Effector memory CD8-positive, alpha-beta T cell (primary cell): ENCODE data around the gene ACTMAP.
"Not testable (repeated sequence)": the region's sequence is repeated elsewhere in the genome, so short reads cannot be mapped to it uniquely, and the experiment has no call there.

Source experiments
- ATAC-seq: fragments of 150-1000 bp; cut with Tn5 transposase; replicated peaks from 2 replicates; pipeline ENCODE4 v1.10.0; 2021; ENCODE audit warnings: mild to moderate bottlenecking, moderate library complexity
- DNase-seq, 3 experiments: peaks; one replicate each; pipeline ENCODE4 v3.0.0; 2021
- H3K27ac Mint-ChIP-seq, 2 donors: one replicate each; pipeline ENCODE4 v1.8.0; 2022; ENCODE audit warnings: mild to moderate bottlenecking in 2 of 2, mixed read lengths in 2 of 2, moderate library complexity in 2 of 2
- H3K27me3 Mint-ChIP-seq, 2 donors: one replicate each; pipeline ENCODE4 v1.8.0; 2022; ENCODE audit warnings: mixed read lengths in 2 of 2
- H3K36me3 Mint-ChIP-seq: one replicate; pipeline ENCODE4 v1.8.0; 2022; ENCODE audit warnings: mild to moderate bottlenecking, moderate library complexity, mixed read lengths; ENCODE audit not compliant: insufficient read depth
- H3K4me1 Mint-ChIP-seq, 2 donors: one replicate each; pipeline ENCODE4 v1.8.0; 2022; ENCODE audit warnings: low read depth in 2 of 2, mixed read lengths in 2 of 2
- H3K4me3 Mint-ChIP-seq, 2 donors: one replicate each; pipeline ENCODE4 v1.8.0; 2022; ENCODE audit warnings: mild to moderate bottlenecking in 2 of 2, mixed read lengths in 2 of 2, moderate library complexity in 2 of 2
- H3K9me3 Mint-ChIP-seq, 2 donors: one replicate each; pipeline ENCODE4 v1.8.0; 2022; ENCODE audit warnings: mixed read lengths in 2 of 2
- total RNA-seq, 9 experiments: gene quantifications; one replicate each; lab custom pipeline; 2026; lab: John Stamatoyannopoulos, UW

Gene ACTMAP, protein sequence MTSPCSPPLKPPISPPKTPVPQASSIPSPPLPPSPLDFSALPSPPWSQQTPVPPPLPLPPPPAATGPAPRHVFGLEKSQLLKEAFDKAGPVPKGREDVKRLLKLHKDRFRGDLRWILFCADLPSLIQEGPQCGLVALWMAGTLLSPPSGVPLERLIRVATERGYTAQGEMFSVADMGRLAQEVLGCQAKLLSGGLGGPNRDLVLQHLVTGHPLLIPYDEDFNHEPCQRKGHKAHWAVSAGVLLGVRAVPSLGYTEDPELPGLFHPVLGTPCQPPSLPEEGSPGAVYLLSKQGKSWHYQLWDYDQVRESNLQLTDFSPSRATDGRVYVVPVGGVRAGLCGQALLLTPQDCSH
- 1.2 to 7.1 (median 3.1) reads per million in 9 experiments for total RNA-seq

DNA sequence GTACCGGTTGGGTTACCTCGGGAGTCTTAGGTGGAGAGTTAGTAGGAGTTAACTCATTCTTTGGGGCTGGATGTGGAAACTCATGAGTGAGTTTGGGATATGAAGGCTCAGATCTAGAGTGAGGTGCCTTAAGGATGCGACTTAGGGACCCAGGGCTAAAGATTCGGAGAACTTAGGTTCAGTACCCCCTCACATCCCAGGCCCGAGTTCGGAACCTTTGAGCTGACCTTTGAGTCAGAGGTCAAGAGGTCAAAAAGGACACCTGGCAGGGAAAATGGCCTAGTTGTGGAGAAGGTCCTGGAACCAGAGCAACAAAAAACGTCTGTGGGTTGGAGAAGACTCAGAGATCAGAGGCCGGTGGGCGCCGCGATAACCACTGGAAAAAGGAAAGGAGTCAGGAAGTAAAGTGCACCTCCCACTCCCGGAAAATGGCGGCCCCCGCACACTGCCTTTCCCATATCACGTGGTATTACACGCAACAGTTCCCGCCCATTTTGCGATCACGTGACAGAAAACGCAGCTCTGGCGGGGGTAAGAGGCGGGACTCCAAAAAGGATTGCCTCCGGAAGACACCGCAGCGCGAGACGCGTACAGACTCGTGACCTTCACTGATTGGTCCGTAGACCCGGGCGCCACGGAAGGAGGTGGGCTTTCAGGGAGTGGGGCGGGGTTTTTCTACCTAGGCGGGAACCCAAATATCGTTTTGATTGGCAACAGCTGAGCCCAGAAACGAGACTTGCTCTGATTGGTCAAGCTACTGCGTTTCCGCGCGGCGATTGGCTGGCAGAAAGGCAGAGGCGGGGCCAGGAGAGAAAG is at the start of gene ACTMAP:
ACTMAP (minus strand) TSS at position 420 of the 816 bp plus-strand sequence. CDS start 674 bp downstream, outside the sequence.
- no peaks in the 10 kb centered on the region for H3K9me3 Mint-ChIP-seq
- peak; percentile 99 for DNase-seq
- no peaks in the 10 kb centered on the region for H3K27me3 Mint-ChIP-seq
- peaks cover 38% of the 10 kb centered on the region for H3K36me3 Mint-ChIP-seq
- peak within 1 kb of the TSS; percentile 98 to 99 for H3K27ac Mint-ChIP-seq
- H3K4me3 Mint-ChIP-seq, result peak within 1 kb of the TSS; percentile 84 to 97
- ATAC-seq, result peak; percentile 85
- H3K4me1 Mint-ChIP-seq, result peaks cover 41 to 45% of the 10 kb centered on the region in 2 donors

DNA sequence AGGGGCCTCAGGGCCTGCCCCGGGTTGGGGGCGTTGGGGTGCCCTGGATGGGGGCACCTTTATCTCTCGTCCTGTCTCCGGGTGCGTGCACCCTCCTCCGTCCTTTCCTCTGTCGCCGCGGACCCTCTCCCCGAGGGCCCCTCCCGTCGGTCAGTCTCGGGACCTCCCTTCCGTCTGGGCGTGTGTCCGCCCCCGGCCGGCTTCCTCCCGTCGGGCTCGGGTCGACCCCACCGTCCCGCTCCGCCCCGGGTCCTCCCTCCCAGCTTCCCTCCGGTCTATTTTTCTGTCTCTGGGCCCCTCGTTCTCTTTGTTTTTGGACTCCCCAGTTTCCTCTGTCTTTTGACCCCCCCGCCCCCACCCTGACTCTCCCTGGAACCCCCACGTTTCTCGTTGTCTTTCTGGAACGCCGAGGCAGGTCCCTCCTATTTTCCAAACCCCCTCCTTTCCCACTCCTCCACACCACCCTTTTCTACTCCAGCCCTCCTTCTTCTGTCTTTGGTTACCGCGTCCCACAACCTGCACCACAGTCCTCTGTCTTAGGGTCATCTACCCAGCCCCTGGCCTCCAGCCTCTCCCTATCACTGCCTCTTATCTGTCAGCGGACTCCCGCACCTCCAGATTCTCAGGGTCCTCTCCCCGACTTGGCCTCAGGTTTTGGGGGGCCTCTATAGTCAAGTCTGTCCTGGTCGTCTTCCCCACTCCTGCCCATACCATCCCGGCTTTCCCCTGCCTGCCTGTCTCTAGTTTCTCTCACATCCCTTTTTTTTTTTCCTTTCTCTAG is 49.5 kb upstream of the ACTMAP start:
- no peak for DNase-seq
- H3K27ac Mint-ChIP-seq, result peak overlapping the region; percentile 100
- peaks cover 57 to 58% of the 10 kb centered on the region in 2 donors for H3K4me1 Mint-ChIP-seq
- H3K27me3 Mint-ChIP-seq, result no peaks in the 10 kb centered on the region
- H3K36me3 Mint-ChIP-seq, result peaks cover 56% of the 10 kb centered on the region
- no peaks in the 10 kb centered on the region for H3K9me3 Mint-ChIP-seq
- ATAC-seq, result no peak
- peak overlapping the region; percentile 98 to 100 for H3K4me3 Mint-ChIP-seq

DNA sequence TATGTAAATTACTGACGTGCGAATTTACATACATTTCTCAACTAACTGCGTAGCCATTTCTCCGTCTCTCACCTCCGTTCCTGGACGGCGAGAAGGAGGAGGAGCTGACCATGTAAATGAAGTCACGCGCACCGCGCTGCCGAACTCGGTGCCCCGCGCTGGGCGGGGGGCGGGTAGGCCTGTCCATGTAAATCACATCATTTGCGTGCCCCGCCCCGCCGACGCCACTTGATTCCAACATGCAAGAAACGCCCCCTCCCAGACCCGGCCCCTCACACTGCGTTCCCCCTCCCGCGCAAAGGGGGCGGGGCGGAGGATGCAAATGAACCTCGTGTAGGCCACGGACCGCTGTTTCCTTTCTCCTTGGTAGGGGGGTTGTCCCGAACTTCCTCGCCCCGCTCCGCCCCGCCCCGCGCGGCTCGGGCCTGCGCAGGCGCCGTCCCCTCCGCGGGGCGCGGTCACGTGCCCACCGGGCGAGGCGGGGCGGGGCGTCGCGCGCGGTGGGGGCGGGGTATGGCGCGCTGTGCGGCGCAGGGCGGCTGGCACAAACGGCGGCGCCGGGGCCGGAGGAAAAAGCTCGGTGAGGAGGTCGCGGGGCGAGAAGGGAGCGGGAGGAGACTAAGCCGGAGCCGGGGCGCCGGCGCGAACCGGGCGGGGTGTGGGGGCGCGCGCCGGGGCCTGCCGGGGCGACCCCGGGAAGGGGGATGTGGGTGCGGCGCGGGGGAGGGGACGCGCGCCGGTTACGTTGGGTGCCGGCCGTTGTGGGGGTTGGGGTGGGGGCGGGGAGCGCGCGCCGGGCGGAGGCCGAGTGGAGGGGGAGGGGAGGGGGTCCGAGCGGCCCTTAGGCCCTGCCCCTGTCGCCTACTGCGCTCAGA is 48.6 kb upstream of the ACTMAP start, which contains the start of gene EGLN2:
EGLN2 (plus strand) TSS at position 509 of the 875 bp plus-strand sequence. CDS start 1,382 bp downstream, outside the sequence.
- Mint-ChIP-seq H3K9me3 (no peaks in the 10 kb centered on the region), H3K4me3 (peak within 1 kb of the TSS; percentile 98 to 100), H3K27ac (peak within 1 kb of the TSS; percentile 100), H3K36me3 (peaks cover 51% of the 10 kb centered on the region), H3K4me1 (peaks cover 49 to 50% of the 10 kb centered on the region in 2 donors), H3K27me3 (no peaks in the 10 kb centered on the region)
- ATAC-seq (peak; percentile 81), DNase-seq (peak; percentile 100)

DNA sequence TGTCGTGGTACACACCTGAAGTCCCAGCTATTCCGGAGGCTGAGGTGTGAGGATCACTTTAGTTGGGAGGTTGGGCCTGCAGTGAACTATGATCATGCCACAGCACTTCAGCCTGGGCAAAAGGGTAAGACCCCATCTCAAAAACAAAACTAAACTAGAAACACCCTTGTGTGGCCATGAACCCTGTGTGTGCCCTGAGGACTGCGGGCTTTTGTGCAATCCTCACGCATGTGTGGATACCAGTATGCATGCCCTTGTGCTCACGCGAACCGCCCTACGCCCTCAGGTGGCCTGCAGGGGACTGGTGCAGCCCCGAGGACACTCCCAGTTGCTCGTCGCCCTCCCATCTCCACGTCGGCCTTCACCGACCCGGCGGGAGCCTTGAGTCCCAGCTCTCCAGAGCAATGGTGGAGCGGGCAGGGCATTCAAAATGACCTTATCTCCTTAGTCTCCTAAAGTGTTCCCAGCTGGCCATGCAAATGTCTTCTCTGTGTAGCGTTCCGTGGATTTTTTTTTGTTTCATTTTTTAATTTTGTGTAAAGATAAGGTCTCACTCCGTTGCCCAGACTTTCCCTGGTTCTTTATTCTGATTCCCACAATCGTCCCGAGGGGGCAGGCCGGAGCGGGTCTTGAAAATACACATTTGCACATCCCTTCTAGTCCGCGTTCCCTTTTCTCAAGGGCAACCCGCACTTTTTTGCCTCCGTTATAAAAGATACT is 47.8 kb upstream of the ACTMAP start:
- peaks cover 47% of the 10 kb centered on the region for H3K36me3 Mint-ChIP-seq
- peak; percentile 56 to 64 (median 63) for DNase-seq
- peak overlapping the region; percentile 98 to 100 for H3K4me3 Mint-ChIP-seq
- H3K4me1 Mint-ChIP-seq, result peaks cover 42% of the 10 kb centered on the region in 2 donors
- ATAC-seq, result peak; percentile 47
- no peaks in the 10 kb centered on the region for H3K27me3 Mint-ChIP-seq
- no peaks in the 10 kb centered on the region for H3K9me3 Mint-ChIP-seq
- peak overlapping the region; percentile 100 for H3K27ac Mint-ChIP-seq

DNA sequence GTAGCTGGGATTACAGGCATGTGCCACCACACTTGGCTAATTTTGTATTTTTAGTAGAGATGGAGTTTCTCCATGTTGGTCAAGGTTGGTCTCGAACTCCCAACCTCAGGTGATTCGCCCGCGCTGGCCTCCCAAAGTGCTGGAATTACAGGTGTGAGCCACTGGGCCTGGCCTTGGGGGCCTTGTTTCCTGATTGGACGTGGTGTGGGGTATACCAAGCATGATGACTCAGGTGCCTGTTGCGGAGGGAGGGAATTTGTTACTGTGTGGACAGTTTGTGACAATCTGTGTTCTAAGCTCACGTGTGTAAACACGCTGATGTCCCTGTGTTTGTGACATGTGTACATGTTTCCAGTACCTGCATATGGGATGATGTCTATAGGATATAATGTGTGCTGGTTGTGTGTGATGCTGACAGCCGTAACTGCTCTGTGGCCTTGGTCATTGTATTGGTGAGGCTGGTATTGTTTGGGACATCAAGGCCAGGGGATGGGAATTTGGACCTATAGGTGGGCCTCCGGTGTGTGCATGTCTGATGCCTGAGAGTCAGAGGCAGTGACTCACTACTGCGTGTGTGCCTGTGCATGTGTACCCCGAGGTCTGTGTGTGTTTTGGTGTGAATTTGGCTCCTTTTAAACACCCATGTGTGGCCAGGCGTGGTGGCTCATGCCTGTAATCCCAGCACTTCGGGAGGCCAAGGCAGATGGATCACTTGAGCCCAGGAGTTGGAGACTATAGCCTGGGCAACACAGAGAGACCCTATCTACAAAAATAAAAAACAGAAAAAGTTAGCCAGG is 47.1 kb upstream of the ACTMAP start:
- Mint-ChIP-seq H3K36me3 (peaks cover 41% of the 10 kb centered on the region), H3K27me3 (no peaks in the 10 kb centered on the region), H3K9me3 (no peaks in the 10 kb centered on the region), H3K4me1 (peaks cover 36 to 42% of the 10 kb centered on the region in 2 donors), H3K27ac (peak overlapping the region; percentile 100), H3K4me3 (peak overlapping the region; percentile 98 to 100)
- ATAC-seq (no peak), DNase-seq (no peak)

DNA sequence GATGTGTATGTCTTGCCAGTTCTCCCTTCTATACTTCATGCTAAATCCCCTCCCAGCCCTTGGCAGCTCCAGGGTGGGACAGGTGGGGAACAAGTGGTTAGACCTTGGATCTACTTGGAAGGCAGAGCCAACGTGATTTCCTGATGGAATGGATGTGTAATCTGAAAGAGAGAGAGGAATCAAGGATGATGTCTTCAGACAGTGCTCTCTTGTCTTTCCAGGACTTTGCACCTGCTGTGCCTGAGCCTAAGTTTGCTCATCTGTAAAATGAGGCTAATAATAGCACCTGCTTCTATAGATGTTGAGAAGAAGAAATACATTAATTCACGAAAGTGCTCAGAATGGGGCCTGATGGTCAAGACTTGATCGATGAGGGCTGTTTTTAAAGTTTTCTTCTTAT is 41.7 kb upstream of the ACTMAP start:
- H3K27me3 Mint-ChIP-seq, result no peaks in the 10 kb centered on the region
- H3K9me3 Mint-ChIP-seq, result no peaks in the 10 kb centered on the region
- ATAC-seq (no peak), DNase-seq (no peak)
- peaks cover 8 to 27% of the 10 kb centered on the region in 2 donors for H3K4me1 Mint-ChIP-seq
- H3K27ac Mint-ChIP-seq, result peak overlapping the region; percentile 68 to 91
- H3K4me3 Mint-ChIP-seq, result peak overlapping the region in 1 of 2 donors; percentile 31
- peaks cover 32% of the 10 kb centered on the region for H3K36me3 Mint-ChIP-seq

DNA sequence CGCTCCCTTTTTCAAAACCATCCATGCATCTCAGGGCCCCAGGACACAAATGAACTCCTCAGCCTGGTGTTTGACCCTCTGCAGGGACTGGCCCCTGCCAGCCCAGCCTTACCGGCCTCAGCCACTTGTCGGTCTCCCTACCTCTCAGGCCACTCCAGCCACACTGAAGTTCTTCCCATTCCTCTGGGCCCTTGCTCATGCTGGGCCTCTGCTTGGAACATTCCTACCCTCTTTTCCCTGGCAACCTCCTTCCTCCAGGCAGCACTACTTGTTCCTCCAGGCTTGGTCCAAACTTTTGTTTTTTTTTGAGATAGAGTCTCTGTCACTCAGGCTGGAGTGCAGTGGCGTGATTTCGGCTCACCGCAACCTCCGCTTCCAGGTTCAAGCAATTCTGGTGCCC is 41.1 kb upstream of the ACTMAP start:
- ATAC-seq (no peak), DNase-seq (no peak)
- Mint-ChIP-seq H3K4me3 (no peak overlapping the region), H3K9me3 (no peaks in the 10 kb centered on the region), H3K27me3 (no peaks in the 10 kb centered on the region), H3K4me1 (peaks cover 6 to 27% of the 10 kb centered on the region in 2 donors), H3K27ac (peak overlapping the region; percentile 68 to 91), H3K36me3 (peaks cover 38% of the 10 kb centered on the region)

DNA sequence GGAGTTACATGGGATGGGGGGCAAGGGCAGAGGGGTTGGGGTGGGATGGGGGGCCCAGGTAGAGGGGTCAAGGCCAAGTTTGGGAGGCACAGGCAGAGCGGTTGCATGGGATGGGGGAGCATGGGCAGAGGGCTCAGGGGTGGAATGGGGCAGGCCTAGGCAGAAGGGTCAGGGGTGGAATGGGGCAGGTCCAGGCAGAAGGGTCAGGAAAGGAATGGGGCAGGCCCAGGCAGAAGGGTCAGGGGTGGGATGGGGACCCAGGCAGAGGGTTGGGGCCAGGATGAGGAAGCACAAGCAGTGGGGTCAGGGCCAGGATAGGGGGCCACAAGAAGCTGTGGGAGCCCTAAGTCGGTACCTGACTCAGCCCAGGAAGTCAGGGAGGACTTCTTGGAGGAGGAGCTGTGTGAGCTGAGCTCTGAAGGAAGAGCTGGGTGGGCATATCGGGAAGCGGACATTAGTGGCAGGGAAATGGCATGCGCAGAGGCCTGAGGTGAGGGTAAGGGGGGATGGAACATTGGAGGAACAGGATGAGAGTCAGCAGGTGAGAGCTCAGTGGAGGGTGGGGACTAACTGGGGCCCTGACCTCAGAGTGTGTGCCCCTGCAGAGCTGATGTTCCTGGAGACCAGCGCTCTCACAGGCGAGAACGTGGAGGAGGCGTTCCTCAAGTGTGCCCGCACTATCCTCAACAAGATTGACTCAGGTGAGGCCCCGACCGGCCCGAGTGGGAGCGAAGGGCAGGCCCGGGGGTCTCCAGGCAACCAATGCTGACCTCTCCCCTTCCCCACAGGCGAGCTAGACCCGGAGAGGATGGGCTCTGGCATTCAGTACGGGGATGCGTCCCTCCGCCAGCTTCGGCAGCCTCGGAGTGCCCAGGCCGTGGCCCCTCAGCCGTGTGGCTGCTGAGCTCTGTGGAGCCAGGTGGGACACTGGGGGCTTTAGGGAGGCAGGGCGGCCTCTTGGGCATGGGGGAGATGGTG is 36.1 kb upstream of the ACTMAP start:
- Mint-ChIP-seq H3K36me3 (peaks cover 45% of the 10 kb centered on the region), H3K9me3 (no peaks in the 10 kb centered on the region), H3K4me3 (no peak overlapping the region), H3K27ac (peak overlapping the region; percentile 67 to 81), H3K27me3 (no peaks in the 10 kb centered on the region), H3K4me1 (peaks cover 5 to 19% of the 10 kb centered on the region in 2 donors)
- ATAC-seq, result no peak
- no peak for DNase-seq

DNA sequence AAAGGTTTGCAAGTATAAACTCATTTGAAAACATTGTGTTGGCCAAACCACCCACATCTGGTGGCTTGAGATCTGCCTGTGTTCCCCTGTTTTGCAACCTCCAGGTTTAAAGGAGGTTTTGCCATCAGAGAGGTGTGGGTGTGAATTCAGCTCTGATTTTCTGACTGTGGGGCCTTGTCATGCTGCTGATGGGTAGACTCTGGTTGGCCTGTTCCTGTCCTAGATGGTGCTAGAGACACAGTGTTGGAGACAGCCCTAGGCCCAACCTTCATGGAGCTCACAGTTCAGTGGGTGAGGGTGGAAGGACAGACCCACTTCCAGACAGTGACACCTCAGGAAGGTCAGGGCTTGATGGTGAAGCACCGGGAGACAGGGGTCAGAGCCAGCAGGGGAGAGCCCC is 35.2 kb upstream of the ACTMAP start:
- H3K9me3 Mint-ChIP-seq, result no peaks in the 10 kb centered on the region
- DNase-seq, result no peak
- H3K27ac Mint-ChIP-seq, result peak overlapping the region; percentile 67 to 81
- no peak for ATAC-seq
- H3K36me3 Mint-ChIP-seq, result peaks cover 46% of the 10 kb centered on the region
- H3K27me3 Mint-ChIP-seq, result no peaks in the 10 kb centered on the region
- H3K4me1 Mint-ChIP-seq, result peaks cover 5 to 18% of the 10 kb centered on the region in 2 donors
- H3K4me3 Mint-ChIP-seq, result no peak overlapping the region

DNA sequence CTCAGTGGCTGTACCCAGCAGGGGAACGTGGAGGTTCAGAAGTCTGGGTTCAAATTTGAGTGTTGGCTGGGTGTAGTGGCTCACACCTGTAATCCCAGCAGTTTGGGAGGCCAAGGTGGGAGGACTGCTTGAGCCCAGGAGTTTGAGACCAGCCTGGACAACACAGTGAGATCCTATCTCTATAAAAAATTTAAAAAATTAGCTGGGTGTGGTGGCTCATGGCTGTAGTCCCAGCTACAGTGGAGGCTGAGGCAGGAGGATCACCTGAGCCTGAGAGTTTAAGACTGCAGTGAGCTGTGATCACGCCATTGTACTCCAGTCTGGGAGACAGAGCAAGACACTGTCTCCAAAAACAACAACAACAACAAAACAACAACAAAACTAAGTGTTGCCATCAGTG is 33.9 kb upstream of the ACTMAP start:
- H3K9me3 Mint-ChIP-seq, H3K4me3 Mint-ChIP-seq, DNase-seq, ATAC-seq, H3K27me3 Mint-ChIP-seq: not testable (repeated sequence)
- H3K4me1 Mint-ChIP-seq, result peaks cover 13 to 19% of the 10 kb centered on the region in 2 donors
- peaks cover 41% of the 10 kb centered on the region for H3K36me3 Mint-ChIP-seq
- H3K27ac Mint-ChIP-seq, result peak overlapping the region in 1 of 2 donors; percentile 0
